OCI-LY7 (cell line): ENCODE results near the gene TMEM272.

Experiments
- CTCF ChIP-seq: fragments of 200-600 bp; sonication (generic); conservative IDR thresholded peaks from 2 replicates; pipeline ENCODE4 v1.5.1; 2014; ENCODE audit warnings: mild to moderate bottlenecking, antibody characterized with exemption, low read length, moderate library complexity, mixed read lengths
- EZH2phosphoT487 ChIP-seq: fragments of 200-600 bp; sonication (generic); IDR thresholded peaks from 2 replicates; pipeline ENCODE4 v1.6.1; 2018; ENCODE audit warnings: low read depth, borderline replicate concordance, mild to moderate bottlenecking, mixed run types, antibody characterized with exemption, low read length, moderate library complexity, mixed read lengths

- TF ChIP-seq CTCF (no peak), EZH2phosphoT487 (no peak)
These were observed 47.7 kb upstream of the TMEM272 start for GRCh38 chr13:51892657-51893056.
